Stimulated activated CD4-positive, alpha-beta T cell treated with anti-CD3 and anti-CD28 coated beads, Interleukin-1b, Interleukin-23, amount 100 ng/mL, for 24 hours (primary cell): ENCODE measurements around the gene CYTH2.

Source experiments
- DNase-seq, 4 experiments: peaks; one replicate each; pipeline ENCODE4 v3.0.0-alpha.2; 2020; ENCODE audit warnings: low read depth in 4 of 4, low spot score in 1 of 4

Gene CYTH2

DNA sequence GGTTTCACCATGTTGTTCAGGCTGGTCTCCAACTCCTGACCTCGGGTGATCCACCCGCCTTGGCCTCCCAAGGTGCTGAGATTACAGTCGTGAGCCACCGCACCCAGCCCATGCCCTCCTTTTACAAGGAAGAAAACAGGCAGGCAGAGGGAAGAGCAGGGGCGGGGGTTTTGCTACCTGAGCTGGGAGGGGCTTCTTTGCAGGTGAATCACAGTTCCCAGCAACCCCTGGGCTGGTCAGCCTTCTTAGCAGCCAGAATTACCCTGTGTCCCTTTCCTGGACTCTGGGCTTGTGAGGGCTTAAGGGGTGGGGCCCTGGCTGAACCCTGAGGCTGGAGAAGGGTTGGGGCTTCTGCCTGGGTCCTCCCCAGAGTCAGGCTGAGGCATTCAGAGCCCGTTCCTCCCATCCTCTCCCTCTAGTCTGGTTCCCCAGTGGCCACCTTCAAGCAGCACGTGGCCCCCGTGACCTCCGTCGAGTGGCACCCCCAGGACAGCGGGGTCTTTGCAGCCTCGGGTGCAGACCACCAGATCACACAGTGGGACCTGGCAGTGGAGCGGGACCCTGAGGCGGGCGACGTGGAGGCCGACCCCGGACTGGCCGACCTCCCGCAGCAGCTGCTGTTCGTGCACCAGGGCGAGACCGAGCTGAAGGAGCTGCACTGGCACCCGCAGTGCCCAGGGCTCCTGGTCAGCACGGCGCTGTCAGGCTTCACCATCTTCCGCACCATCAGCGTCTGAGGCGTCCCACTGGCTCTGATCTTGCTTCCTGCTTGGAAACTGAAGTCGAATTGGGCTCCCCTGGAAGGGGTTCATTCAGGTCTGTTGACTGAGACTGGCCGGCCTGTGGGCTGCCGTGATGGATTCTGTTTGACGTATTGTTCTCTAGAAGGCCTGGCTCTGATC is 16.6 kb upstream of the CYTH2 start:
- no peak for DNase-seq

DNA sequence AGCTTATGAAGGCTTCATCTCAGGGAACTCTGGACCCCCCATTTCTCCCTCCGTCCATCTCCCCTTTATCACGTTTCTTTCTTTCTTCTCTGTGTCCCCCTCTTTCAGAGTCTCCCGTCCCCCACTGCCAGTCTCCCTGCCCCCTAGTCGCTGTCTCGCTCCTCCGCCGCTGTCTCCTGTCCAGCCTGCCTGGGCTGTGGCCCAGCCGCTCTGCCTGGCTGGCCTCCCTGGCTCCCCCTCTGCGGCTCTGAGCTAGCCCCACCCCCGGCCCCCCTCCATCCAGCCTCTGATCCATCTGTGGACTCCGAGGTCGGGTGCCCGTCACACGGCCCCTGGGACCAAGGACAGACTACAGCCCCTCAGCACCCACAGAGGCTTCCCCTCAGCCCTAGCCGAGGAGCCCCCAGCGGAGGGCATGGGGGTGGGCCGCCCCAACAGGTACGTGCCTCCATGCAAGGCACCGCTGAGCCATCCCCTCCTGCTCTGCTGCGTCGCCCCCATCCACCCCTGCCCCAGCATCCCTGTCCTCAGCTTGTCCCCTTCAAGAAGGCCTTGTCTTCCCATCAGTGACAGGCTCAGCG is 14.9 kb upstream of the CYTH2 start:
- DNase-seq: no peak

DNA sequence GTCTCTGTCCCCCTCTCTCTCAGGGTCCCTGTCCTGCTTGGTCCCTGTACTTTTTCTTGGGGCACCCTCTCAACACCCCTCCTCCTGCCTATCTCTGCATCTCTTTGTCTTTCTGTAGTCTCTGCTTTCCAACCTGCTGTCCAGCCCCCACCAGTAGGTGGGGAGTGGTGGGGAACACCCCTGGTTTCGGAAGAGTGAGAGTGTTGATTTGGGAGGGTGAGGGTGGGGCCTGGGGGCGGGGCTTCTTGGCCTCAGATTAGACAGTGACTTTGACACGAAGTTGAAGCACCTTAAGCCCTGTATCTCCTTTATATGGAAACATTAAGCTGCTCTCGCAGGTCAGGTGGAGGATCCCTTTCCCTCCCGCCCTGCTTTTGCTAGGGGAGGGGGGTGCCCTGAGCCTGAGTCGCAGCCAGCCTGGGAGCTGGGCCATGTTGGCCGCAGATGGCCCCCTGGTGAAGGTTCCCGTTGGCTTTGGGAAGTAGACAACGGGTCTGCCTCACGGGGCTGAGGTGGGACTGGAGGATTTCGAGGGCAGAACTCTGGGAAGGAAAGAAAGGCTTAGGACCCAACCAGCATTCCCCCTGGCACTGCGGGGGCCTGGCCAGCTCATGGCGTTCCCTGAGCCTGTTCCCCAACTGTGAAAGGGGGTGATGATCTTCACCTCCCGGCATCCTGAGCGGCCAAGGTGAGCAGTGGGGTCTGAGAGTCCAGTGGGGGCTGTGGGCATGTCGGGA is 13.8 kb upstream of the CYTH2 start, which contains the start of gene KCNJ14:
Gene KCNJ14 (plus strand): TSS at position 404 of the 737 bp plus-strand sequence. CDS start 6,151 bp downstream, outside the sequence.
- DNase-seq: no peak

DNA sequence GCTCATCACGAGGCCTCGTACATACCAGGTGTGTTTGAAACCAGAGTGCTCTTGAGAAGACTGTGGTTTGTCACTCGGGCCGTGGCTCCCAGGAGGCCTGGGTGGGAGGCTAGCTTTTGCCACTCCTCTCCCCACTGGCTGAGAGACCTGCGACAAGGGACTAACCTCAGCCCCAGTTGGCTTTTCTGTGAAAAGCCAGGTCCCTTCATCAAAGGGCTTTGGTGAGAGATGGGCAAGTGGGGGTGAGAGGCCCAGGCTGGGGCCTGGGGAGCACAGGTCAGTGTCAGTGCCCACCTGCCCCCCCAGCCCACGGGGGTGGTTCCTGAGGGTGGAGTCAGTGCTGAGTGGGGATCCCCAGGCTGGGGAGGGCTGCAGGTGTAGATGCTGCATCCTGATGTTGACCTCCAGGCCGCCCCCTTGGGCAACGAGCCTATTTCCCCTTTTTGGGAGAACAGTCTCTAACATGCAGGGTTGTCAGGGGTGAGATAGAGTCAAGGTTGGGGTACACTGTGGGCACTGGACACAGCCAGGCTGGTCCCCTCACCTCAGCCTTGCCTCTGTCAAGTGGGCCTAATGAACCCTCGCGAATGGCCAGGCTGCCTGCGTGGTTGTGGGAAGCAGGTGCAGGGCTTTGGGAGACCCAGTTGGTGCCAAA is 13.1 kb upstream of the CYTH2 start:
- DNase-seq: no peak

DNA sequence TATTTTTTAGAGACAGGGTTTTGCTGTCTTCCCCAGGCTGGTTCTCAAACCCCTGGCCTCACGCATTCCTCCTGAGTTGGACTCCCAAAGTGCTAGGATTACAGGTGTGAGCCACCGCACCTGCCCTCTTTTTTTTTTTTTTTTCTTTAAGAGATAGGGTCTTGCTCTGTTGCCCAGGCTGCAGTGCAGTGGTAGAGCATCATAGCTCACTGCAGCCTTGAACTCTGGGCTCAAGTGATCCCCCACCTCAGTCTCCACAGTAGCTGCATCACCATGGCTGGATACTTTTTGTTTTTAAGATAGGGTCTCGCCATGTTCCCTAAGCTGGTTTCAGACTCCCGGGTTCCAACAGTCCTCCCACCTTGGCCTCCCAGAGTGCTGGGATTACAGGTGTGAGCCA is 12.3 kb upstream of the CYTH2 start:
- no peak for DNase-seq

DNA sequence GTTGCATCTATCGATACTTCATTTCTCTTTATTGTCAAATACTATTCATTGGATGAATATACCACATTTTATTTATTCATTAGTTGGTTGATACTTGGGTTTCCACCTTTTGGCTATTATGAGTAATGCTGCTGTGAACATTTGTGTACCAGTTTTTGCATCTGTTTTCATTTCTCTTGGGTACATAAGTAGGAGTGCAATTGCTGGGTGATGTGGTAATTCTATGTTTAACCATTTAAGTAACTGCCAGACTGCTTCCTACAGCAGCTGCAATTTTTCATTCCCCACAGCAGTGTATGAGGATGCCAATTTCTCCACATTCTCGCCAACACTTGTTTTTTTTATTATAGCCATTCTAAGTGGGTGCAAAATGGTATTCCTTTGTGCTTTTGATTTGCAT is 11.2 kb upstream of the CYTH2 start:
- DNase-seq: no peak

DNA sequence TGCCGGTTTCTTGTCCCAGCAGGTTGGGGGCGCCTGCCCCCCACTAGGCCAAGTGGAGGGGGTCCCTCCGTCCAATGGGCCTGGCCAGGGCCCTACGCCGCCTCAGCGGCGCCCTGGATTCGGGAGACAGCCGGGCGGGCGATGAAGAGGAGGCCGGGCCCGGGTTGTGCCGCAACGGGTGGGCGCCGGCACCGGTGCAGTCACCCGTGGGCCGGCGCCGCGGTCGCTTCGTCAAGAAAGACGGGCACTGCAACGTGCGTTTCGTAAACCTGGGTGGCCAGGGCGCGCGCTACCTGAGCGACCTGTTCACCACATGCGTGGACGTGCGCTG is 7.6 kb upstream of the CYTH2 start:
- DNase-seq: no peak

DNA sequence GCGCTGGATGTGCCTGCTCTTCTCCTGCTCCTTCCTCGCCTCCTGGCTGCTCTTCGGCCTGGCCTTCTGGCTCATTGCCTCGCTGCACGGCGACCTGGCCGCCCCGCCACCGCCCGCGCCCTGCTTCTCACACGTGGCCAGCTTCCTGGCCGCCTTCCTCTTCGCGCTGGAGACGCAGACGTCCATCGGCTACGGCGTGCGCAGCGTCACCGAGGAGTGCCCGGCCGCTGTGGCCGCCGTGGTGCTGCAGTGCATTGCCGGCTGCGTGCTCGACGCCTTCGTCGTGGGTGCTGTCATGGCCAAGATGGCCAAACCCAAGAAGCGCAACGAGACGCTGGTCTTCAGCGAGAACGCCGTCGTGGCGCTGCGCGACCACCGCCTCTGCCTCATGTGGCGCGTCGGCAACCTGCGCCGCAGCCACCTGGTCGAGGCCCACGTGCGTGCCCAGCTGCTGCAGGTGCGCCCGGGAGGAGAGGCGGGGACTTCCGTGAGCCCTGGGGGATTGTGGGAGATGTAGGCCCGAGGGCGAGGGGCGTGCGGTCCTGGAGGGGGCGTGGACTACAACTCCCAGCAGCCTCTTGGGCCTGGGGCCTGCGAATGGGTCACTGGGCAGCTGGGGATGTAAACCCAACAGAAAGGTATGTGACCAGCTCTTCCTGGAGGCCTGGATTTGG is 7.0 kb upstream of the CYTH2 start:
- DNase-seq: no peak

DNA sequence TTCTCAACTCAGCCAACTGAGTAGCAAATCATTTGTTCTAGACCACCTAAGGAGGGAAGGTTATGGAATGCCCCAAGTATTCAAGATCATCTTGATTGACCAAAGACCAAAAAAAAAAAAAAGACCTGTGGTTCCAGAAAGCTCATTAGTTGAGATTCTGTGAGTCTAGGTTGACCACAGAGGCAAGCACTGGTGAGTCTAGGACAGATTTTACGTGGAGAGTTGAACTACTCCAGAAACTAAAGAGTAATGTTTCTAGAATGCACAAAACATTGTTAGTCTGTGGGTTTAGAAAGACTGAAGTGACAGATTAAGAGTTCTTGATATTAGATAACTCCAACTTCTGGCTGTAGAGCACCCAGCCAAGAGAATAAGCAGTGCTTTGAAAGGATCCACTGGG is 4.0 kb upstream of the CYTH2 start:
- DNase-seq: no peak

DNA sequence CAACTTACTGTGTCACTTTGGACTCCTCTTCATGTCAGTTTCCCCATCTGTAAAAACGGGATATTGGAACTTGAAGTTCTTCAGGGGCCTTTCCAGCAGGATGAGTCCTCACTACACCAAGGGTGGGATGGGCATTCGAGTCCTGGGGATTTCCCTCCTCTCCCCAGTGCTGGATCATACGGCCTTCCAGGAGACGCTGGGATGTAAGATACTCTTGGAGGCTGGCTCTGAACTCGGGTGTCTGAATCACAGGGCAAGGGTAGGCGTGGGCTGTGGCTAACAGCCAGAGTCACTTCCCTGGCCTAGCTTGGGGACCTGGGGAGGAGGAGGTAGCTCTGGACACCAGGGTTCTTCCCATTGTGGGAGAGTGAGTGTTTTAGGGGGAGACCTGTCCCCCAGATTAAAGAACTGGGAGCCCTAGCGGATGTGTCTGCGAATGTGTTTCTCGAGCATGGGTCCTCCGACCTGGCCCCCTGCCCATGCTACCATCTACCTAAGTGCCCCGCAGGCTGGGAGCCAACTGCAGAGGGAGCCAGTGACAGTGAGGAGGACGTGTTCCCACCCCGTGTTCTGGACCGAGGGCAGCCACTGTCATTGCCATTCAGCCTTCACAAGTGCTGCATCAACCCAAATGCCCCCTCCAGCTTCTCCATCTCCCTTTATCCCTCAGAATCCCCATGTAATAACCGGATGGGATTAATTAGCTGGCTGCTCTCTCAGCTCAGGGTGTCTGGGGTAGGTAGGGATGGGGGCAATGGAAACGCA is 2.4 kb upstream of the CYTH2 start:
- no peak for DNase-seq

DNA sequence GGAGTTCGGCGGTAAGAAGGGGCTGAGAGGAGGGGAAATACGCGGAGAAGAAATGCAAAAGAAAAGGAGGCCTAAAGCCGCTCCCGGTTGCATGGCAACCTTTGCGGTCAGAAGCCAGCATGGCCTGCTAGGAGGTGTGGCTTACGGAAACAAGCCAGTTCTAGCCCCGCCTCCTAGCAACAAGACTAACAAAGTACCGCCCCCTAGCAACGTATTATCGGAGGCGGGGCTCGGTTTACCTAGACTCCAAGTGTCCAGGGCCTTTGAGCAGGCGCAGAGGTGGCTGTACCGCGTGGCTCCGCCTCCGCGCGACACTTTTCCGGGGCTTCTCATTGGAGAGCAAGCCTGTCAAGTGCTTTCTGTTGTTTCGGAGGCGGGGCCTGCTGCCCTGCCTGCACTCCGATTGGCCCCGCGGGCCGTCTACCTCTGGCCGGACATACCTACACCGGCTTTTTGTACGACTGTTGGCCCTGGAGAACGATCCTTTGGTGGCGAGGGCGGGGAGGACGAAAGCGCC is 339 bp upstream of the CYTH2 start:
- peak; percentile 95 to 98 (median 98) for DNase-seq

DNA sequence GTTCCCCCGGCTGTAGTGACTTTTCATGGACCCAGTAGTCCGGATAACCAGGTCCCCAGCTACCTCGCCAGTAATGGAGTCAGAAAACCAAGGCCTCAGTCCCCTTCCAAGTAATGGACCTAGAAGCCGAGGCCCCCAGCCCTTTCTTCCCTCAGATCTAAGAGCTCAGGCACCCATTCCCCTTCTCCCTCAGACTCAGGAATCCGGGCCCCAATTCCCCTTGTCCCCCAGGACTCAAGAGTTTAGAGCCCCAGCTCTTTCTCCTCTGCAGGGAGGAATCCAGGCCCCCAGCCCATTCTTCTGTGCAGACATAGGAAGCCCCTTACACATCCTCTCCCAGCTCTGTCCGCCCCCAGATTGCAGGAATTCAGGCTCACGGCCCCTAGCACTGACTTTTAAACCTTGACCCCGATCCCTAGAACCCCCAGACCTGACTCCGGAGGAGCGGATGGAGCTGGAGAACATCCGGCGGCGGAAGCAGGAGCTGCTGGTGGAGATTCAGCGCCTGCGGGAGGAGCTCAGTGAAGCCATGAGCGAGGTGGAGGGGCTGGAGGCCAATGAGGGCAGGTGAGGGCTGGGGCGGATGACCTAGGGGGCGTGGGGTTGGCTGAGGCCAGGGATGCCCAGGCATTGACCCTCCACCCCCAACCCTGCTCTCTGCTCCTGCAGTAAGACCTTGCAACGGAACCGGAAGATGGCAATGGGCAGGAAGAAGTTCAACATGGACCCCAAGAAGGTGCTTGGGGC is 938 bp downstream of the CYTH2 start:
- DNase-seq: no peak

DNA sequence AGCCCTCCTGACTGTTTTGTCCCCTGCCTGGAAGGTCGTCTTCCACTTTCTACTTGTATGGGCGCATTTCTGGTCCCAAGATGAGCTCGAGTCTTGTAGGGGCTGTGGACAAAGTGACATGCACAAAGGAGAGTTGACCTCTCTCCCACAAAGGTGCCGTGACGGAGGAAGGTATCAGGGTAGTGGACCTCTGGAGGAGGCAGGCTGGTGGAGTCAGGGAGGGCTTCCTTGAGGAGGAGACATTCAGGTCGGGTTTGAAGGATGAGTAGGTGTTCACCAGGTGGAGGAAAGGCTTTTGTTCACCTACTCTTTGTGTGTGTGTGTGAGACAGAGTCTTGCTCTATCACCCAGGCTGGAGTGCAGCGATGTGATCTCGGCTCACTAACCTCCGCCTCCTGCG is 1.7 kb downstream of the CYTH2 start:
- DNase-seq: no peak

DNA sequence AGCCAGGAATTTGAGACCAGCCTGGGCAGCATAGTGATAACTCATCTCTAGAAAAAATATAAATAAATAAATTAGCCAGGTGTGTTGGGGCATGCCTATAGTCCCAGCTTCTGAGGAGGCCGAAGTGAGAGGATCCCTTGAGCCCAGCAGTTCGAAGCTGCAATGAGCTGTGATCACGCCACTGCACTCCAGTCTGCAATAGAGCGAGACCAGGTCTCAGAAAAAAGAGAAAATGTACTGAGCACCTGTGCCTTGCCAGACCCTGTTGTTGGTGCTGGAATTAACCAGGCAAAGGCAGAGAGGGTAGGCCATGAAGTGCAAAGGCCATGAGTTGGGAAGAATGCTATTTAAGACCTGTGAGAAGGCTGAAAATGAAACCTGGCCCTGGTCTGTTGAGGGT is 2.7 kb downstream of the CYTH2 start:
- no peak for DNase-seq

DNA sequence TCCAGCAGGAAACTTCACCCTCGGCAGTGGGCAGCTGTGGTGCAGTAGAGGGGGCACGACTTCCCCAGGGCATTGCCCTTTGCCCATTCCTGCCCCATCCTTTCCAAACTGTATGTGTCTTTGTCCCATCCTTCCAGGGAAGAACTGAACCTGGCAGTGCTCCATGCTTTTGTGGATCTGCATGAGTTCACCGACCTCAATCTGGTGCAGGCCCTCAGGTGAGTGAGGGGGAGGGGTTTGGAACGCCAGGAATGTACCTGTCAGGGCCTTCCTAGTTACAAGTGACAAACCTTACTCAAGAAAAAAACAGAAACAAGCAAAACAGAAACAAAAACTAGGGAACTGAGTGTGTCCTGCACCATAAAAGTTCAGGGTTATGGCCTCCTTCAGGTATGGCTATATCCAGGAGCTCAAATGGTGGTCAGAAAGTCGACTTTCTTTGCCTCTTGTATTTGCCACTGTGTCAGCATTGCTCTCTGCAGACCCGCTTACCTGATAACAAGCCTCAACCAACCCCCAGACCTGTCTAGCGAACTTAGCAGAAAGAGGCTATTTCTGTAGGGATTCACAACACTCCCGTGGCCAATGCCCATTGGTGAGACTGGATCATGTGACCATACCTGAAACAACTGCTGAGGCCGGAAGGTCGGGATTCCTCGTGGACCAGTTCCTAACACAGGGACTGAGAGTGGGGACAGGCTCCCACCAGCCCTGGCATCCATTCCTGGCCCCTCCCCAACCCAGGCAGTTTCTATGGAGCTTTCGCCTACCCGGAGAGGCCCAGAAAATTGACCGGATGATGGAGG is 4.2 kb downstream of the CYTH2 start:
- no peak for DNase-seq

DNA sequence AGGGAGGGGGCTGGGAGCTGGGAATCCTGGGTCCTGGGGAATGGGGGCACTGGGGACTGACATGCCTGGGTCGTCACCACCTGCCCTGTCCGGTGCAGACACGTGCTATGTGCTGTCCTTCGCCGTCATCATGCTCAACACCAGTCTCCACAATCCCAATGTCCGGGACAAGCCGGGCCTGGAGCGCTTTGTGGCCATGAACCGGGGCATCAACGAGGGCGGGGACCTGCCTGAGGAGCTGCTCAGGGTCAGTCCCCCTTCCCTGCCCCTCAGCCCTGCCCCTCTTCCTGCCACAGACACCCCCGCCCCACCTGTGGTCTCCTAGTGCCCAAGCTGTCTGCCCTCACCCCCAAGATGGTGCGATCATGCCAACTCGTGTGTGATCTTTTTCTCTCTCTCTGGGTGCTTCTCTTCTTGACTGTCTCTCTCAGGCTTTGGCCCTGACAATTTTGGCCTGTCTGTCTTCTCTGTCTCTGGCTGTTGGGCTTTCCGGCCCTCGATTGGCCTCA is 5.0 kb downstream of the CYTH2 start:
- no peak for DNase-seq

DNA sequence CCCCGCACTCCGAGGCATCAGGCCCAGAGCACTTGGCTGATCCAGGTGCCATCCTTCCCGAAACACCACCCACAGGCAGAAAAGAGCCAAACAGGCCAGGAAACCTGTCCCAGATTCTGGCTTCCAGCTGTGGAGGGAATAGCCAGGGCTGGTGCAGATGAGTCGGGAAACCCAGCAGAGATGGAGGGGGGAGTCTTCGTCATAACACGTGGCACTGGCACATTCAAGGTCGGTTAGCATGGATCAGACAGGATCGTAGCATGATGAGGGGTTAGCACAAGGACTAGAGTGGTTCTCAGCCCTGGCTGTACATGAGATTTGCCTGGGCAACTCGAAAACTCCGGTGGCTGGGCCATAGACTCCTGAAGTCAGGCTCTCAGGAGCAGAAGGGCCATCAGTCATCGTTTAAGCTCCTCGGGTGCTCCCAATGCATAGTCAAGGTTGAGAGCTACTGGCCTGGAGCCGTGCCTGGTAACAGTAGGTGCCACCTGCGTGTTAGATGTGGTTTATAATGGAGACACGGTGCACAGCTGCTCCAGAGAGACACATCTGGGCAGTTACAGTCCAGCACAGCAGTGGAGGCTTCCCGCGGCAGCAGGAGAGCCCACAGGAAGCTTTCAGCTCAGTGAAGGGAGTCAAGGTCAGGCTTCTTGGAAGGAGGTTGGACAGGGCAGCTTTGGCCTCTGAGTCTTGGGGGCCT is 6.3 kb downstream of the CYTH2 start:
- no peak for DNase-seq

DNA sequence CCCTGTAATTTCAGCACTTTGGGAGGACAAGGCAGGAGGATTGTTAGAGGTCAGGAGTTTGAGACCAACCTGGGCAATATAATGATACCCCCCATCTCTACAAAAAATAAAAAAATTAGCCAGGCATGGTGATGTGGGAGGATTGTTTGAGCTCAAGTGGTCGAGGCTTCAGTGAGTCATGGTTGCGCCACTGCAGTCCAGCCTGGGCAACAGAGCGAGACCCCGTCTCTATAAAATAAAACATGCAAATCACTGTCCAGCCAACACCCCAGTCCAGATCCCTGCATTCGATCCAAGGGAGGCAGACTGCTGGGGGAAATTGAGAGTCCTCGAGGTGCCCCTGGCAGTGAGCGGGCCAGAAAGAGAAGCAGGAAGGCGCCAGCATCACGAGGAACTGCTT is 7.0 kb downstream of the CYTH2 start:
- DNase-seq: no peak
